ENCODE data around the gene ANKS1B. TPM values are rescaled to one million over a fixed set of nuclear protein-coding genes. Genes with fewer than 3 reads are reported as not detected.

The ANKS1B gene
- total RNA-seq, 1 experiment from 2014 or later, result 0.61 TPM

DNA sequence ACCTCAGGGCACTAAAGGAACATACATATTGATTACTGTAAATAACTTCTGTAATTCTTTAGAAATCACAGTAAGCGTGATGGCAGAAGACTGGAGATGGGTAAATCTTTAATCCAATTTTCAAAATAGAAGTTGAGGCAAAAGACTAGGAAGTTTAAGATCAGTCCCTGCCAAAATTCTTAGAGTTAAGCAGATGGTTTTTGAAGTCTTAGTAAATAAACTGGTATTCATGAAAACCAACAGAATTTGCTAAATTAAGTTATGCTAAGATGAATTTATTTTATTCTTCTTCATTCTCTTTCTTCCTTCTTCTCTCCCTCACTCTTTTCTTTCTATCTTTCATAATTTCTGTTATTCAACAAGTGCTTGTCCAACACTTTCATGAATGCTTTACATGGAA, 435.5 kb downstream of the ANKS1B start:
- BruUV-seq (replicated peaks), result no TSS peak
- H3K36me3 Mint-ChIP-seq (ENCODE audit: insufficient read depth, unreplicated experiment), result no peaks in the 10 kb centered on the region
- H3K4me1 Mint-ChIP-seq (ENCODE audit: low read depth, unreplicated experiment), result no peaks in the 10 kb centered on the region
- Histone ChIP-seq H3K4me1 (no peaks in the 10 kb centered on the region), H3K4me3 (ENCODE audit: low read depth, low read length) (no peak overlapping the region), H3K9me3 (no peaks in the 10 kb centered on the region), H3K27me3 (replicated peaks; ENCODE audit: control insufficient read depth, insufficient read depth, low read length) (no peaks in the 10 kb centered on the region), H3K36me3 (ENCODE audit: control insufficient read depth, insufficient read depth, low read length) (no peaks in the 10 kb centered on the region)
- no peak overlapping the region for H3K27ac Mint-ChIP-seq (ENCODE audit: unreplicated experiment)
- ChIA-PET CTCF (no interaction called here), POLR2A (no interaction called here)
- no peak overlapping the region for H3K4me3 Mint-ChIP-seq (ENCODE audit: unreplicated experiment)
- intact Hi-C loops (cut with micrococcal nuclease; ENCODE audit: unreplicated experiment), result no loop called here
- TF ChIP-seq, protein P1, sequence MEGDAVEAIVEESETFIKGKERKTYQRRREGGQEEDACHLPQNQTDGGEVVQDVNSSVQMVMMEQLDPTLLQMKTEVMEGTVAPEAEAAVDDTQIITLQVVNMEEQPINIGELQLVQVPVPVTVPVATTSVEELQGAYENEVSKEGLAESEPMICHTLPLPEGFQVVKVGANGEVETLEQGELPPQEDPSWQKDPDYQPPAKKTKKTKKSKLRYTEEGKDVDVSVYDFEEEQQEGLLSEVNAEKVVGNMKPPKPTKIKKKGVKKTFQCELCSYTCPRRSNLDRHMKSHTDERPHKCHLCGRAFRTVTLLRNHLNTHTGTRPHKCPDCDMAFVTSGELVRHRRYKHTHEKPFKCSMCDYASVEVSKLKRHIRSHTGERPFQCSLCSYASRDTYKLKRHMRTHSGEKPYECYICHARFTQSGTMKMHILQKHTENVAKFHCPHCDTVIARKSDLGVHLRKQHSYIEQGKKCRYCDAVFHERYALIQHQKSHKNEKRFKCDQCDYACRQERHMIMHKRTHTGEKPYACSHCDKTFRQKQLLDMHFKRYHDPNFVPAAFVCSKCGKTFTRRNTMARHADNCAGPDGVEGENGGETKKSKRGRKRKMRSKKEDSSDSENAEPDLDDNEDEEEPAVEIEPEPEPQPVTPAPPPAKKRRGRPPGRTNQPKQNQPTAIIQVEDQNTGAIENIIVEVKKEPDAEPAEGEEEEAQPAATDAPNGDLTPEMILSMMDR (IDR thresholded peaks at IDR 0.05; ENCODE audit: insufficient read depth in 1 of 2, low read depth in 1 of 2, low read length in 1 of 2, severe bottlenecking in 1 of 2, unreplicated experiment in 1 of 2), result no peak
- no peak for DNase-seq
- peaks cover 4% of the 10 kb centered on the region for H3K27me3 Mint-ChIP-seq (ENCODE audit: insufficient read depth, unreplicated experiment)
- H3K9me3 Mint-ChIP-seq (ENCODE audit: unreplicated experiment), result no peaks in the 10 kb centered on the region

DNA sequence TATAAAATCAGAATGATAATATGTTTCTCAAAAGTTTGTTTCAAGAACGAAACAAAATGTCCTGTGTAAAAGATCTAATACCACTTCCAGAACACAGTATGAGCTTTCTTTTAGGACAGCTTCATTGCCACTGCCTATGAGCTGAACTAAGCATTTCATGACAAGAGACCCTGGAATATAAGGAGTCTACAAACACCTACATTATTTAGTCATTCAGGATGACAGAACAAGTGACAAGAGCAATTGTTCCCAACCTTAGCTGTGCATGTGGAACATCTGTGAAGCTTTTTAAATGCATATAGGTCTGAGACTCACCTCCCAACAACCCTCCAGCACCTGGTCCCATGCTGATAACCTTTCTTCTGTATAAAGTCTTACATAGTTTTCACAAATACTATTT, 440.3 kb downstream of the ANKS1B start:
- H3K9me3 Mint-ChIP-seq (ENCODE audit: unreplicated experiment), result no peaks in the 10 kb centered on the region
- CTCF ChIA-PET, result no interaction called here

DNA sequence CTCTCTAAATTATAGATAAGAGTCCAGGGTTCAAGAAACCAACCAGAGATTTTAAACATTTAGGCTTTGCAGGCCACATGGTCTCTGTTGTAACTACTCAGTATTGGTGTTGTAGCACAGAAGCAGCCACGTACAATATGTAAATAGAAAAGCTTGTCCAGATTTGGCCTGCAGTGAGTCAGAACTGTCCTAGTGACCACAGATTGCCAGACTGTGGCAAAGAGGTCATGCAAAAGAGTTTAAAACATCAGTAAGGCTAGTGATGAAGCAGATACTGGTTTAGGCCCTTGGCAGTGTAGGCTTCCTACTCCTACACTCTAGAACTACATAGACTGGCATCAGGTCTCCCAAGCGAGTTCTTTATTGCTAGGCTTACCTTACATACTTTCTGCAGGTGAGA, 454.8 kb downstream of the ANKS1B start:
- Mint-ChIP-seq H3K4me1 (ENCODE audit: low read depth, unreplicated experiment) (no peaks in the 10 kb centered on the region), H3K27ac (ENCODE audit: unreplicated experiment) (no peak overlapping the region), H3K36me3 (ENCODE audit: insufficient read depth, unreplicated experiment) (no peaks in the 10 kb centered on the region), H3K27me3 (ENCODE audit: insufficient read depth, unreplicated experiment) (no peaks in the 10 kb centered on the region), H3K9me3 (ENCODE audit: unreplicated experiment) (no peaks in the 10 kb centered on the region), H3K4me3 (ENCODE audit: unreplicated experiment) (no peak overlapping the region)
- TF ChIP-seq, protein P1 (IDR thresholded peaks at IDR 0.05; ENCODE audit: insufficient read depth in 1 of 2, low read depth in 1 of 2, low read length in 1 of 2, severe bottlenecking in 1 of 2, unreplicated experiment in 1 of 2), result no peak
- DNase-seq, result no peak
- Histone ChIP-seq H3K4me1 (no peaks in the 10 kb centered on the region), H3K27me3 (replicated peaks; ENCODE audit: control insufficient read depth, insufficient read depth, low read length) (no peaks in the 10 kb centered on the region), H3K36me3 (ENCODE audit: control insufficient read depth, insufficient read depth, low read length) (no peaks in the 10 kb centered on the region), H3K9me3 (no peaks in the 10 kb centered on the region), H3K4me3 (ENCODE audit: low read depth, low read length) (no peak overlapping the region)
- ChIA-PET CTCF (no interaction called here), POLR2A (no interaction called here)
- no TSS peak for BruUV-seq (replicated peaks)
- intact Hi-C loops (cut with micrococcal nuclease; ENCODE audit: unreplicated experiment), result no loop called here

More for the DNA sequence above, 440.3 kb downstream of the ANKS1B start:
- Histone ChIP-seq H3K36me3 (ENCODE audit: control insufficient read depth, insufficient read depth, low read length) (no peaks in the 10 kb centered on the region), H3K9me3 (no peaks in the 10 kb centered on the region), H3K4me1 (no peaks in the 10 kb centered on the region), H3K4me3 (ENCODE audit: low read depth, low read length) (no peak overlapping the region), H3K27me3 (replicated peaks; ENCODE audit: control insufficient read depth, insufficient read depth, low read length) (no peaks in the 10 kb centered on the region)
- TF ChIP-seq, protein P1 (IDR thresholded peaks at IDR 0.05; ENCODE audit: insufficient read depth in 1 of 2, low read depth in 1 of 2, low read length in 1 of 2, severe bottlenecking in 1 of 2, unreplicated experiment in 1 of 2), result no peak
- Mint-ChIP-seq H3K27me3 (ENCODE audit: insufficient read depth, unreplicated experiment) (peaks cover 4% of the 10 kb centered on the region), H3K27ac (ENCODE audit: unreplicated experiment) (no peak overlapping the region), H3K4me3 (ENCODE audit: unreplicated experiment) (no peak overlapping the region), H3K36me3 (ENCODE audit: insufficient read depth, unreplicated experiment) (no peaks in the 10 kb centered on the region), H3K4me1 (ENCODE audit: low read depth, unreplicated experiment) (no peaks in the 10 kb centered on the region)
- intact Hi-C loops (cut with micrococcal nuclease; ENCODE audit: unreplicated experiment), result no loop called here
- no peak for DNase-seq
- POLR2A ChIA-PET, result no interaction called here
- no TSS peak for BruUV-seq (replicated peaks)

Measured in Caco-2 (cell line).